MCF 10A (cell line): Measurements from ENCODE around the gene HOTAIR. TPM values are rescaled to one million over a fixed set of nuclear protein-coding genes. Genes with fewer than 3 reads are reported as not detected.

Experiments used
- BruUV-seq: library from RNA; stranded (reverse); fragments of 400-500 nt; replicated peaks from 2 replicates; lab custom pipeline; 2021; lab: Mats Ljungman, UMichigan
- CTCF ChIA-PET: fragments of 300-600 bp; sonication (Branson Sonifier 250); formaldehyde crosslinking; extraction: SDS; loops from one replicate; lab custom pipeline; 2021; ENCODE audit warnings: antibody characterized with exemption, inconsistent platforms; lab: Yijun Ruan, JAX
- POLR2A ChIA-PET: fragments of 300-600, 350-650 bp; sonication (Branson Sonifier 250); formaldehyde crosslinking; extraction: SDS; loops from one replicate; lab custom pipeline; 2020; ENCODE audit warnings: antibody characterized with exemption, inconsistent platforms; lab: Yijun Ruan, JAX
- DNase-seq: peaks from one replicate; pipeline ENCODE4 v3.0.0-alpha.2; 2018; ENCODE audit not compliant: unreplicated experiment
- H3K27ac Mint-ChIP-seq: one replicate; pipeline ENCODE4 v1.8.0; 2022; ENCODE audit warnings: mild to moderate bottlenecking, low read depth, mixed read lengths; ENCODE audit not compliant: unreplicated experiment
- H3K27me3 Mint-ChIP-seq: one replicate; pipeline ENCODE4 v1.8.0; 2022; ENCODE audit warnings: mixed read lengths; ENCODE audit not compliant: insufficient read depth, unreplicated experiment
- H3K36me3 Mint-ChIP-seq: one replicate; pipeline ENCODE4 v1.8.0; 2022; ENCODE audit warnings: mild to moderate bottlenecking, moderate library complexity, mixed read lengths; ENCODE audit not compliant: insufficient read depth, unreplicated experiment
- H3K4me1 Mint-ChIP-seq: one replicate; pipeline ENCODE4 v1.8.0; 2022; ENCODE audit warnings: mixed read lengths; ENCODE audit not compliant: insufficient read depth, unreplicated experiment
- H3K4me3 Mint-ChIP-seq: one replicate; pipeline ENCODE4 v1.8.0; 2022; ENCODE audit warnings: mild to moderate bottlenecking, moderate library complexity, mixed read lengths; ENCODE audit not compliant: unreplicated experiment
- H3K9me3 Mint-ChIP-seq: one replicate; pipeline ENCODE4 v1.8.0; 2022; ENCODE audit warnings: mixed read lengths; ENCODE audit not compliant: unreplicated experiment
- CTCF ChIP-seq: fragments of 200-600 bp; IDR thresholded peaks from one replicate; pipeline ENCODE4 v1.8.0; 2022; ENCODE audit warnings: antibody characterized with exemption, mild to moderate bottlenecking; ENCODE audit not compliant: unreplicated experiment
- intact Hi-C: fragments of 100-400 bp; cut with micrococcal nuclease; formaldehyde crosslinking; loops from 2 replicates; pipeline ENCODE4 v1.14.1; 2022
- total RNA-seq: library from RNA; stranded (reverse); gene quantifications from 2 replicates; pipeline ENCODE4 v1.2.3, GENCODE V29; 2022

HOTAIR gene
- total RNA-seq, 1 experiment from 2014 or later = 2.0 TPM

GRCh38 chr12:53953831-53954693 lies 20.7 kb downstream of the HOTAIR start:
- Mint-ChIP-seq H3K27me3 (no peaks in the 10 kb centered on the region), H3K27ac (no peak overlapping the region), H3K4me1 (no peaks in the 10 kb centered on the region), H3K36me3 (no peaks in the 10 kb centered on the region), H3K9me3 (no peaks in the 10 kb centered on the region), H3K4me3 (no peak overlapping the region)
- BruUV-seq = no TSS peak
- no peak for DNase-seq
- ChIA-PET POLR2A (interaction anchor here (1.0 to 3.2 kb wide), 3 partner anchors 12 to 179 kb away, joined by 3 to 16 read pairs (median 3); partner anchors contain the start of gene HOXC13), CTCF (interaction anchor here (0.9 to 1.6 kb wide), 3 partner anchors 19 to 254 kb away, joined by 3 to 5 read pairs (median 3); partner anchors contain the start of gene HOXC11)
- no peak for TF ChIP-seq CTCF
- intact Hi-C loops = no loop called here

GRCh38 chr12:53952871-53953734 lies 21.7 kb downstream of the HOTAIR start:
- H3K27me3 Mint-ChIP-seq = no peaks in the 10 kb centered on the region
- H3K4me1 Mint-ChIP-seq = no peaks in the 10 kb centered on the region
- DNase-seq = peak; percentile 12
- H3K4me3 Mint-ChIP-seq = peak overlapping the region; percentile 49
- H3K36me3 Mint-ChIP-seq = peaks cover 1% of the 10 kb centered on the region
- CTCF ChIA-PET = interaction anchor here (0.6 to 1.6 kb wide), 8 partner anchors 16 to 255 kb away, joined by 3 to 4 read pairs (median 3); partner anchors contain the start of gene HOXC11
- no peak overlapping the region for H3K27ac Mint-ChIP-seq
- no TSS peak for BruUV-seq
- intact Hi-C loops = no loop called here
- H3K9me3 Mint-ChIP-seq = no peaks in the 10 kb centered on the region
- POLR2A ChIA-PET = interaction anchor here (1.0 to 3.2 kb wide), 3 partner anchors 11 to 19 kb away, joined by 3 to 16 read pairs (median 6); partner anchors contain the start of gene HOXC13
- no peak for TF ChIP-seq CTCF

- intact Hi-C loops = no loop called here
- no peak for TF ChIP-seq CTCF
- no peak for DNase-seq
- POLR2A ChIA-PET = interaction anchor here (1.0 to 3.2 kb wide), 2 partner anchors 13 to 19 kb away, joined by 6 to 16 read pairs; partner anchors contain the start of gene HOXC13
- CTCF ChIA-PET = interaction anchor here (0.5 to 1.2 kb wide), 5 partner anchors 17 to 206 kb away, joined by 3 to 4 read pairs (median 3); no protein-coding TSS in a partner anchor
- Mint-ChIP-seq H3K36me3 (peaks cover 4% of the 10 kb centered on the region), H3K4me1 (no peaks in the 10 kb centered on the region), H3K27ac (no peak overlapping the region), H3K27me3 (no peaks in the 10 kb centered on the region), H3K4me3 (no peak overlapping the region), H3K9me3 (no peaks in the 10 kb centered on the region)
- no TSS peak for BruUV-seq
Observed at GRCh38 chr12:53952335-53952694, 22.4 kb downstream of the HOTAIR start.
